ENCODE results near the gene ACP1. TPM values are rescaled to one million over a fixed set of nuclear protein-coding genes. Genes with fewer than 3 reads are reported as not detected.

Gene ACP1
- total and polyA plus RNA-seq, 4 donors: 49.8 to 130 (median 66.0) TPM

DNA sequence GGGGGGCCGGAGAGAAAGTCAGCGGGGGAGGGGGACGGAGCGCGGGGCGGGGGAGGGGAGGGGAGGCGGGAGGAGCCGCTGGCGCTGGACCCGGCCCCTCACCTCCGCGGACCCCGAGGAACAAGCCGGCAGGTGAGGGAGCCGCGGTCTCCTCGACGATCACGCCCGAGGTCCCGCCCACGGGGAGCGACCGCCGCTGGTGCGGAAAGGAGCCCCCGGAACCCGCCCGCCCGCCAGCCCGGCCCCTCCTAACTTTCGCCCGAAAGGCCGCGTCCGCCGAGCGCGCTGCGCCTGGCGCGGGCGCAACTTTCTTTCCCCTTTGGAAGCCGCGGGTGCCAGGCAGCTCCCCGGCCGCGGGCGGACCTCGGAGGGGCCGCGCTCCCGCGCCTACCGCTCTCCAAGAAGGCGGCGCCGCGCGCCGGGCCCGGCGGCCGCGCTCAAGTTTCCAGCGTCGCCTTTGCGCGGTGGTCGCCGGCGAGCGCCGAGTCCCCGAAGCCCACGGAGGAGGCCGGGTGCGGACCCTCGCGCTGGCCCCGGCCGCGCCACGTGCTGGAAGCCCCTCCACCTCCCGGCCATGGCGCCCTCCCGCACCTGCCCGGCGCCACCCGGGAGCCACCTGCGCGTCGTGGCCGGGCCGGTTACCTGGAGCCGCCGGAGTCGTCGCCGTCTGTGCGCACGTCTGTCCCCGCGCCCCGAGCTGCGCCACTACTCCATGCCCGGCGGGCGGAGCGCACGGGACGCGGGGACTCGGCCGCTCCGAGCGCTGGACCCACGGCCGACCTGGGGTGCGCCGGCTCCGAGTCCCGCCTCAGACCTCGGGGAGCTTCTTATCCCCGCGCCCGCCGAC, 23.4 kb downstream of the ACP1 start, which contains the start of gene ALKAL2:
ALKAL2 (minus strand) TSS at position 181 of the 847 bp plus-strand sequence. CDS start 256 bp downstream, outside the sequence.
- Histone ChIP-seq H3K4me1 (ENCODE audit: control insufficient read depth in 1 of 2, insufficient read depth in 2 of 2, low read length in 2 of 2) (no peaks in the 10 kb centered on the region), H3K27me3 (ENCODE audit: control insufficient read depth in 1 of 2, insufficient read depth in 2 of 2, low read length in 1 of 2) (no peaks in the 10 kb centered on the region), H3K27ac (ENCODE audit: low read depth in 1 of 2, low read length in 2 of 2) (peak within 1 kb of the TSS in 1 of 2 donors; percentile 74), H3K9me3 (ENCODE audit: control insufficient read depth, low read length) (no peaks in the 10 kb centered on the region), H3K36me3 (ENCODE audit: control insufficient read depth in 1 of 2, insufficient read depth in 2 of 2, low read length in 1 of 2) (no peaks in the 10 kb centered on the region), H3K4me3 (ENCODE audit: low read length in 2 of 2) (peak within 1 kb of the TSS; percentile 42 to 56)
- intact Hi-C loops (cut with DNase I): loop anchor here (5.0 kb wide), 1 partner anchor 41 kb away; no protein-coding TSS in a partner anchor
- WGBS, 2 donors: 1% methylated on average over 83 to 128 of the region's 128 CpGs
- no peak for ATAC-seq (ENCODE audit: low FRiP score)
- peak in 1 of 2 donors; percentile 80 for DNase-seq

DNA sequence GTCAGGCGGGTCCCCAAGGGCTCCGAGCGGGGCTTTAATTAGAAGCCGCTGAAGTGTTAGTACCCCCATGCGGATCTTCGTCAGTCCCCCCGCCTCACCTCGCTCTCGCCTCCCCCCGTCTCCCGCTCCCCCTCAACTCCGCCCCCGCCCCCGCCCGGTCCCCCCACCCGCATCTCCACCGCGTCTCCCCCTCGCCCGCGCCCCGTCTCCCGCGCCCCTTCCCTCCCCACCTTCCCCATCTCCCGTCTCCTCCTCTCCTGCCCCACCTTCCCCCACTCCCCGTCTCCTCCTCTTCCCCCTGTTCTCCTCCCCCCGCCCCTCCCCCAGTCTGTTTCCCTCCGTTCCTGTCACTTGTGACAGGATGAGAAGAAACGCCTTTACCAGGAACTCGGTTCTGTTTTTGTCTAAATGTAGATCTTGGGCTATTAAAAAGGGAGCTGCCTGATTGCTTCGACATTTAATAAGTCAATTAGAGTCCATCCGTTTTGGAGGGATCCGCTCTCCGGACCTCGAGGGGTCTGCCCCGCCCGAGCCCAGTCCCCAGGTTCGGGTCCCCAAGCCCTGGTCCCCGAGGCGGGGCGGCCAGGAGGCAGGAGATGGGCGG, 24.1 kb downstream of the ACP1 start:
- ATAC-seq (ENCODE audit: low FRiP score): no peak
- 1% methylated on average over 18 to 42 of the region's 42 CpGs for WGBS, 2 donors
- H3K27me3 ChIP-seq (ENCODE audit: control insufficient read depth in 1 of 2, insufficient read depth in 2 of 2, low read length in 1 of 2): no peaks in the 10 kb centered on the region

DNA sequence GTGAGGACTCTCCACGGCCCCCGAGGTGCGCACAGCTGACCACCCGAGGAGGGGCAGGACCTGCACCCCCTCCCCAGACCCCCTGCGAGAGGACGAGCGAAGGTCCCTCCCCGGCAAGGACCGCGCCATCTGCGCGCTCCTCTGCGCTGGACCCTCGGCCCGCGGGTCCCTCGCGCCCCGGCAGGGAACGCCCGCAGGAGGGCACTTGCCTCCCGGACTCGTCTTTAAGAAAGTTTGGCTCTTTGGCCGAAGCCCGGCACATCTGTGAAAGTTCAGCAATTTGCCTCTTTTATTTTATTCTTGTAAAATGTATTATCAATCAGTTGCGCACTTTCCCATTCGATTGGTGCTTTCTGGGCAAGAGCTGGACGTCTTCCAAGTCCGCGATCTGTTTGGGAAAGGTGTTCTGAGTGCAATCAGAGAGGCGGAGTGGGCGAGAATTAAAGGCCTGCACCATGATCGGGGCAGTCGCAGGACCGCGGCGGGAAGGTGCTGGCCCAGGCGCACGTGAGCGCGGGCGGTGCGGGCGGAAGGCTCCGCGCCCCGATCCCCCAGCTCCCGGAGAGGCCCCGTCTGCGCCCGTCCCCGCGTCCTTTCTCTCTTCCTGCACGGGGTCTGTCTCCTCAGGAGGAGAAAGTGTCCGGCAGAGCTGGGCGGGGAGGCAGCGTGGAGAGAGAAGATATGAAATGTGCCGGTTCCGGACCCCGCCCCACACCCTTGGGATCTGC, 24.8 kb downstream of the ACP1 start:
- no peaks in the 10 kb centered on the region for H3K9me3 ChIP-seq (ENCODE audit: control insufficient read depth, low read length)
- H3K4me3 ChIP-seq (ENCODE audit: low read length in 2 of 2): peak overlapping the region; percentile 4 to 11
- intact Hi-C loops (cut with DNase I): loop anchor here (1.0 to 5.0 kb wide), 3 partner anchors 42 to 119 kb away; no protein-coding TSS in a partner anchor
- no peaks in the 10 kb centered on the region for H3K27me3 ChIP-seq (ENCODE audit: control insufficient read depth in 1 of 2, insufficient read depth in 2 of 2, low read length in 1 of 2)
- ATAC-seq (ENCODE audit: low FRiP score) (peak; percentile 47), DNase-seq (peak; percentile 53 to 79)
- 0 to 1% methylated on average over 54 to 60 of the region's 60 CpGs for WGBS, 2 donors
- H3K36me3 ChIP-seq (ENCODE audit: control insufficient read depth in 1 of 2, insufficient read depth in 2 of 2, low read length in 1 of 2): no peaks in the 10 kb centered on the region
- peak overlapping the region; percentile 1 to 12 for H3K27ac ChIP-seq (ENCODE audit: low read depth in 1 of 2, low read length in 2 of 2)
- H3K4me1 ChIP-seq (ENCODE audit: control insufficient read depth in 1 of 2, insufficient read depth in 2 of 2, low read length in 2 of 2): no peaks in the 10 kb centered on the region

More for the DNA sequence above, 24.1 kb downstream of the ACP1 start:
- Histone ChIP-seq H3K36me3 (ENCODE audit: control insufficient read depth in 1 of 2, insufficient read depth in 2 of 2, low read length in 1 of 2) (no peaks in the 10 kb centered on the region), H3K4me1 (ENCODE audit: control insufficient read depth in 1 of 2, insufficient read depth in 2 of 2, low read length in 2 of 2) (no peaks in the 10 kb centered on the region), H3K9me3 (ENCODE audit: control insufficient read depth, low read length) (no peaks in the 10 kb centered on the region), H3K4me3 (ENCODE audit: low read length in 2 of 2) (peak overlapping the region; percentile 4 to 56), H3K27ac (ENCODE audit: low read depth in 1 of 2, low read length in 2 of 2) (peak overlapping the region; percentile 1 to 12)
- intact Hi-C loops (cut with DNase I): loop anchor here (1.0 to 5.0 kb wide), 2 partner anchors 42 to 117 kb away; no protein-coding TSS in a partner anchor
- peak in 1 of 2 donors; percentile 76 for DNase-seq

DNA sequence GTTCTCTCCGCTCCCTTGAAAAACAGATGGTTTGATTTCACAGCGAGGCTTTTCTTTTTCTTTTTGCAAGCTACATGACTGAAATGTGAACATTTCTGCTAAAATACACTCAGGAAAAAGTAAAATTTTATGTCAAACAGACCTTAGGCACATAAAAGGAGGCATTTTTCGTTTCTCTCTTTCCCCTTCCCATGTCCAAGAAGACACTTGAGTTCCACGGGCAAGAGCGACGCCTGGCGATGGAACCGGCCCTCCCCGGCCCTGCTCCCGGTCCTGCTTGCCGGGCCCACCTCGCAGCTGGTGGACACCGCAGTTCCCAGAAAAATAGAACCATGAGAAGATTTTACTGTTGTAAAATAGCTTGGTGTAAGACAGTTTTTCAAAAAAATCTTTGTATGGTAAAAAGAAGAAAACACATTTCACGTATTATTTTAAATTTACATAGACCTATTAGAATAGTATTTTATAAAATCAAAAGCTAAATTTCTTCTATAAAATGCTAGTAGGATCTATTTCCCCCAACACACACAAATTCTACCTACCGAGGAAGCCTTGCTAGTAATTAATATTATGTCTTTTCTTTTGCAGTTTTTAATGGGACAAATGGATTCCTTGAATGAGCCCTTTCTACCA, 25.5 kb downstream of the ACP1 start:
- WGBS, 2 donors: 5 to 7% methylated on average over 15 of the region's 15 CpGs
- intact Hi-C loops (cut with DNase I): loop anchor here in 1 of 2 donors (2.0 kb wide), 1 partner anchor 119 kb away; no protein-coding TSS in a partner anchor
- peak; percentile 85 for ATAC-seq (ENCODE audit: low FRiP score)
- Histone ChIP-seq H3K27ac (ENCODE audit: low read depth in 1 of 2, low read length in 2 of 2) (no peak overlapping the region), H3K4me1 (ENCODE audit: control insufficient read depth in 1 of 2, insufficient read depth in 2 of 2, low read length in 2 of 2) (no peaks in the 10 kb centered on the region), H3K4me3 (ENCODE audit: low read length in 2 of 2) (peak overlapping the region in 1 of 2 donors; percentile 11), H3K36me3 (ENCODE audit: control insufficient read depth in 1 of 2, insufficient read depth in 2 of 2, low read length in 1 of 2) (no peaks in the 10 kb centered on the region), H3K9me3 (ENCODE audit: control insufficient read depth, low read length) (no peaks in the 10 kb centered on the region), H3K27me3 (ENCODE audit: control insufficient read depth in 1 of 2, insufficient read depth in 2 of 2, low read length in 1 of 2) (no peaks in the 10 kb centered on the region)
- DNase-seq: peak; percentile 82 to 93

DNA sequence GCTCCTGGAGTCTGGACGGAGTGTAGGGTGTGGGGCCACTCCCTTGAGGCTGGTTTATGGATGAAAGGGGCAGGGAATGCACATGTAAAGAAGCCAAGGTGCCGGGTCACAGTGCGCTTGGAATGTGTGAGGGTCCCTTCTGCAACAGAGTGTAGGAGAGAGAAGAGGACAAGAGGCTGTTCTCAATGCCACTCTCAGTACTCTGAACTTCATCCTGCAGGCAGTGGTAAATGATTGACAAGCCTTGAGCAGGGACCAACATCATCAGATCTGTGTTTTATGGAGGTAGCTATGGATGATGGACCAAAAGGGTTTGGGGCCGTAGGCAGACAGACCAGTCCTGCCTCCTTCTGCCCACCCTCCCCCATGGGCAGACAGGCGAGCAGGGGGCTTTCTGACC, 30.3 kb downstream of the ACP1 start:
- no peaks in the 10 kb centered on the region for H3K27me3 ChIP-seq (ENCODE audit: control insufficient read depth in 1 of 2, insufficient read depth in 2 of 2, low read length in 1 of 2)
- H3K36me3 ChIP-seq (ENCODE audit: control insufficient read depth in 1 of 2, insufficient read depth in 2 of 2, low read length in 1 of 2): no peaks in the 10 kb centered on the region
- DNase-seq (no peak), ATAC-seq (ENCODE audit: low FRiP score) (no peak)
- H3K9me3 ChIP-seq (ENCODE audit: control insufficient read depth, low read length): peaks cover 2% of the 10 kb centered on the region
- intact Hi-C loops (cut with DNase I): no loop called here
- no peak overlapping the region for H3K27ac ChIP-seq (ENCODE audit: low read depth in 1 of 2, low read length in 2 of 2)
- WGBS, 2 donors: 89% methylated on average over 5 of the region's 5 CpGs
- no peak overlapping the region for H3K4me3 ChIP-seq (ENCODE audit: low read length in 2 of 2)
- H3K4me1 ChIP-seq (ENCODE audit: control insufficient read depth in 1 of 2, insufficient read depth in 2 of 2, low read length in 2 of 2): no peaks in the 10 kb centered on the region

DNA sequence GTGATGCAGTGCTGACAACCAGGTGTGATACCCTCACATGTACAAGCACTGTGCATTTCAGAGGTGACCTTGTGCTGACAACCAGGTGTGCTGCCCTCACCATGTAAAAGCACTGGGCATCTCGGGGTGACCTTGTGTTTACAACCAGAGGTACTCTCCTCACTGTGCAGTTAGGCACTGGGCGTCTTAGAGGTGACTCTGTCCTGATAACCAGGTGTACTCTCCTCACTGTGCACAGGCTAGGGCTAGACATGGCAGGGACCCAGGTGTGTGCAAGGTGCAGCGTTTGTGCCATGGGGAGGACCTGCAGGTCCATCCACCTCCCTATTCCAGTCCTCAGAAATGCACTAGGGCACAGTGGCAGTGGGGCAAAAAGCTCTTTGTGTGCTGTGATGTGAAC, 31.6 kb downstream of the ACP1 start:
- whole genome bisulfite sequencing, 2 donors: 81 to 86% methylated on average over 3 of the region's 3 CpGs
- DNase-seq (no peak), ATAC-seq (ENCODE audit: low FRiP score) (no peak)
- intact Hi-C loops (cut with DNase I): no loop called here
- Histone ChIP-seq H3K9me3 (ENCODE audit: control insufficient read depth, low read length) (peaks cover 2% of the 10 kb centered on the region), H3K27me3 (ENCODE audit: control insufficient read depth in 1 of 2, insufficient read depth in 2 of 2, low read length in 1 of 2) (no peaks in the 10 kb centered on the region), H3K27ac (ENCODE audit: low read depth in 1 of 2, low read length in 2 of 2) (no peak overlapping the region), H3K36me3 (ENCODE audit: control insufficient read depth in 1 of 2, insufficient read depth in 2 of 2, low read length in 1 of 2) (no peaks in the 10 kb centered on the region), H3K4me1 (ENCODE audit: control insufficient read depth in 1 of 2, insufficient read depth in 2 of 2, low read length in 2 of 2) (no peaks in the 10 kb centered on the region), H3K4me3 (ENCODE audit: low read length in 2 of 2) (no peak overlapping the region)

DNA sequence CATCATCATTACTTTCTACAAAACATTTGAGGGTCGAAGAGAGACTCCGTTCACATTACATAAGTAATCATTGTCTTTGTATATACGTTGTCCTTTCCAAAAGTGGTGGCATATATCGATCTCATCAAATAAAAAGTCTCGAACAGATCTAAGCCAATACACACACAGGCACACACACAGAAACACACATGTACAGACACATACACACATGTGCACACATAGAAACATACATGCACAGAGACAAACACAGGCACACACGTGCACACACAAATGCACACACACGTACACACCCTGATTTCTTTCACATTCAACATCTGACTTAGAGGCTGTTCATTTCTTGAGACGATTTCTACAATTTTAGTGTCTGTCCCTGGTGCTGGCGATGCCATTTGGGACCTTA, 40.6 kb downstream of the ACP1 start:
- H3K27me3 ChIP-seq (ENCODE audit: control insufficient read depth in 1 of 2, insufficient read depth in 2 of 2, low read length in 1 of 2): no peaks in the 10 kb centered on the region
- H3K9me3 ChIP-seq (ENCODE audit: control insufficient read depth, low read length): no peaks in the 10 kb centered on the region
- no peak overlapping the region for H3K27ac ChIP-seq (ENCODE audit: low read depth in 1 of 2, low read length in 2 of 2)
- intact Hi-C loops (cut with DNase I): no loop called here
- no peak overlapping the region for H3K4me3 ChIP-seq (ENCODE audit: low read length in 2 of 2)
- no peaks in the 10 kb centered on the region for H3K36me3 ChIP-seq (ENCODE audit: control insufficient read depth in 1 of 2, insufficient read depth in 2 of 2, low read length in 1 of 2)
- WGBS, 2 donors: 92% methylated on average over 9 of the region's 9 CpGs
- H3K4me1 ChIP-seq (ENCODE audit: control insufficient read depth in 1 of 2, insufficient read depth in 2 of 2, low read length in 2 of 2): no peaks in the 10 kb centered on the region
- ATAC-seq (ENCODE audit: low FRiP score) (no peak), DNase-seq (no peak)
